Activated CD4-positive, alpha-beta T cell treated with anti-CD3 and anti-CD28 coated beads, Interleukin-2, amount 10 ng/mL, durations not matched to agents 24 days and 14 days (primary cell): ENCODE measurements around the gene MATK. TPM values are rescaled to one million over a fixed set of nuclear protein-coding genes. Genes with fewer than 3 reads are reported as not detected.
"Not testable (repeated sequence)": the region's sequence is repeated elsewhere in the genome, so short reads cannot be mapped to it uniquely, and the experiment has no call there.

ENCODE experiments used
- DNase-seq: peaks from one replicate; pipeline ENCODE4 v3.0.0; 2022
- H3K27ac Mint-ChIP-seq: one replicate; pipeline ENCODE4 v1.8.0; 2022; ENCODE audit warnings: mild to moderate bottlenecking, mixed read lengths
- H3K27me3 Mint-ChIP-seq: one replicate; pipeline ENCODE4 v1.8.0; 2022; ENCODE audit warnings: mixed read lengths
- H3K36me3 Mint-ChIP-seq: one replicate; pipeline ENCODE4 v1.8.0; 2022; ENCODE audit warnings: low read depth, mild to moderate bottlenecking, mixed read lengths
- H3K4me1 Mint-ChIP-seq: one replicate; pipeline ENCODE4 v1.8.0; 2021; ENCODE audit warnings: mixed read lengths
- H3K4me3 Mint-ChIP-seq: one replicate; pipeline ENCODE4 v1.8.0; 2022; ENCODE audit warnings: mild to moderate bottlenecking, moderate library complexity, mixed read lengths
- H3K9me3 Mint-ChIP-seq: one replicate; pipeline ENCODE4 v1.8.0; 2021; ENCODE audit warnings: mixed read lengths
- intact Hi-C: fragments of 100-400 bp; cut with micrococcal nuclease; formaldehyde crosslinking; loops from one replicate; pipeline ENCODE4 v1.15.1; 2023
- total RNA-seq: library from RNA; stranded (reverse); gene quantifications from 2 replicates; pipeline ENCODE4 v1.2.3, GENCODE V29; 2022

Gene MATK
- total RNA-seq, 1 donor from 2014 or later, result 31.6 TPM

GRCh38 chr19:3767050-3767449, 19.1 kb downstream of the MATK start:
- H3K27ac Mint-ChIP-seq, result no peak overlapping the region
- intact Hi-C loops, result no loop called here
- H3K36me3 Mint-ChIP-seq, result peaks cover 24% of the 10 kb centered on the region
- H3K4me1 Mint-ChIP-seq, result peaks cover 17% of the 10 kb centered on the region
- no peak for DNase-seq
- H3K27me3 Mint-ChIP-seq, result peaks cover 5% of the 10 kb centered on the region
- no peaks in the 10 kb centered on the region for H3K9me3 Mint-ChIP-seq
- H3K4me3 Mint-ChIP-seq, result no peak overlapping the region

GRCh38 chr19:3766520-3766919, 19.7 kb downstream of the MATK start:
- Mint-ChIP-seq H3K9me3 (no peaks in the 10 kb centered on the region), H3K27me3 (peaks cover 5% of the 10 kb centered on the region), H3K27ac (peak overlapping the region; percentile 34), H3K4me1 (peaks cover 21% of the 10 kb centered on the region), H3K4me3 (peak overlapping the region; percentile 8), H3K36me3 (peaks cover 24% of the 10 kb centered on the region)
- intact Hi-C loops, result no loop called here
- peak; percentile 67 for DNase-seq

- intact Hi-C loops, H3K9me3 Mint-ChIP-seq, DNase-seq, H3K27me3 Mint-ChIP-seq, H3K4me3 Mint-ChIP-seq, H3K27ac Mint-ChIP-seq: not testable (repeated sequence)
- Mint-ChIP-seq H3K4me1 (peaks cover 26% of the 10 kb centered on the region), H3K36me3 (peaks cover 30% of the 10 kb centered on the region)
Measured at GRCh38 chr19:3765757-3766156, 20.4 kb downstream of the MATK start.

DNA sequence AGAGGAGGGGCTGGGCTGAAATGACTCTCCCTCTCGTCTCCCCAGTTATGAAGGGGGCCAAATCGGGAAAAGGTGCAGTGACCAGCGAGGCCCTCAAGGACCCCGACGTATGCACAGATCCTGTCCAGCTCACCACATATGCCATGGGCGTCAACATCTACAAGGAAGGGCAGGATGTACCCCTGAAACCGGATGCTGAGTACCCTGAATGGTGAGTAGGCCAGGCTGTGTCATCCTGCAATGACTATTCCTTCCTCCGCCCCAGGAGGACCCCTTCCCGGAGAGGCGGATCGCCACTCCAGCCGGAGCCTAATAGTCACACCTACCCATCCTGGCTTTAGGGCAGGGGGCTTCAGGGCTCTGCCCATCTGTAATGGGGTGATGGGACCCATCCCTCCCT, 21.1 kb downstream of the MATK start:
- no peak overlapping the region for H3K4me3 Mint-ChIP-seq
- no peaks in the 10 kb centered on the region for H3K9me3 Mint-ChIP-seq
- H3K27me3 Mint-ChIP-seq, result peaks cover 5% of the 10 kb centered on the region
- H3K36me3 Mint-ChIP-seq, result peaks cover 31% of the 10 kb centered on the region
- intact Hi-C loops, result no loop called here
- peaks cover 27% of the 10 kb centered on the region for H3K4me1 Mint-ChIP-seq
- DNase-seq, result no peak
- H3K27ac Mint-ChIP-seq, result no peak overlapping the region

GRCh38 chr19:3762501-3763459, 23.4 kb downstream of the MATK start, which contains the start of gene MRPL54:
Gene MRPL54, plus strand, starts transcription at chr19:3762682. Its CDS starts 19 bp downstream, at chr19:3762701.
- intact Hi-C loops, result loop anchor here (1.0 to 5.0 kb wide), 2 partner anchors 56 to 225 kb away; partner anchors contain the start of gene EEF2
- Mint-ChIP-seq H3K27ac (peak within 1 kb of the TSS; percentile 100), H3K4me3 (peak within 1 kb of the TSS; percentile 99), H3K4me1 (peaks cover 32% of the 10 kb centered on the region), H3K9me3 (no peaks in the 10 kb centered on the region), H3K27me3 (peaks cover 5% of the 10 kb centered on the region), H3K36me3 (peaks cover 37% of the 10 kb centered on the region)
- peak; percentile 100 for DNase-seq

DNA sequence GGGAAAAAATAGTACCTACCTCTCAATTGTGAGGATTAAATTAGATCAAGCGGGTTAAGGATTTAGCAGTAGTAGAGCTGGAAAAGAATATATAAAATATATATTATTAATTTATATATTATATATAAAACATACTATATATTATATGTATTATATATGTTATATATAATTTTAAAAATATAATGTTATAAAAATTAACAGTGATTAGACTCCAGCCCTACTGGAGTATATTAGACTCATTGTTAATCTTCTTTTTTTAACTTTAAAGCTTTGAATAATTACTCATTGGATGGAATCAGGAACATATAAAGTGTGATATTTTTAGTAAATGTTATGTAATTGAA, 24.1 kb downstream of the MATK start:
- intact Hi-C loops, result loop anchor here (1.0 to 5.0 kb wide), 2 partner anchors 56 to 225 kb away; partner anchors contain the start of gene EEF2
- H3K9me3 Mint-ChIP-seq, result no peaks in the 10 kb centered on the region
- H3K27me3 Mint-ChIP-seq, result peaks cover 5% of the 10 kb centered on the region
- peaks cover 32% of the 10 kb centered on the region for H3K4me1 Mint-ChIP-seq
- H3K4me3 Mint-ChIP-seq, result peak overlapping the region; percentile 99
- no peak for DNase-seq
- peak overlapping the region; percentile 100 for H3K27ac Mint-ChIP-seq
- peaks cover 36% of the 10 kb centered on the region for H3K36me3 Mint-ChIP-seq

DNA sequence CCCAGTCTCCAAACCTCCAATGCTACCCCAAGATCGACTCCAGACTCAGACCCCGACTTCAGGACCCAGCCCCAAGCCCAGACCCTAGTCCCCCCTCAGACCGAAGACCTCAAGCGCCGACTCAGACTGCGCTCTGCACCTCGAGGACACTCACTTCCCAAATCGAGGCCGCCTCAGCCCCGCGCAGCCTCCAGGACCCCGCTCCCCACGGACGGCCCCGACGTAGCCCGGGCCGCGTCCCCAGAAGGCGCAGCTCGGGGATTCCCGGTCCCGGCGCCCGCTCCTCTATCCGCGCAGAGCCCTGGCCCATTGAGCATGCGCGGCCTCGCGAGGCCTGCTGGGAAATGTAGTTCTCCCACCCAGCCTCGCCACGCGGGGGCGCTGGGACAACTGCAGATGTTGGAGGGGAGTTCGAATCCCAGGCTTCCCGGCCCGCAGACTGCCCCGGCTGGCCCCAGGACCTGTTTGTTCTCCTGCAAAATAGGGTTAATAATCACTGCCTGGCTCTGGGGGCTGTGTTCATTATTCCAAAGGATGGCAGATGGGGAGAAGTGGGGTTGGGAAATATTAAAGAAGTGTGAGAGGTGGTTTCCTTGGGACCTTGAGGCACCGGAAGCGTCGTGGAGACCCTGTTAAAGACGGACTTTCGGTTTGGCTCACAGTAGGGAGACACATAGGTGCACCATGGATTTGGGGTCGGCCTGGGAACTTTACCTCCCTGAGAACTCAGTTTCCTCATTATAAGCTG, 24.6 kb downstream of the MATK start, which contains the start of gene APBA3:
Gene APBA3 (minus strand): TSS at position 311 of the 748 bp plus-strand sequence. CDS start 1,428 bp downstream, outside the sequence.
- H3K36me3 Mint-ChIP-seq, result peaks cover 37% of the 10 kb centered on the region
- no peaks in the 10 kb centered on the region for H3K9me3 Mint-ChIP-seq
- DNase-seq, result peak; percentile 99
- intact Hi-C loops, result loop anchor here (1.0 to 5.0 kb wide), 5 partner anchors 57 to 226 kb away; partner anchors contain the start of genes EEF2 and HMG20B
- H3K4me3 Mint-ChIP-seq, result peak within 1 kb of the TSS; percentile 99
- peaks cover 30% of the 10 kb centered on the region for H3K4me1 Mint-ChIP-seq
- peaks cover 5% of the 10 kb centered on the region for H3K27me3 Mint-ChIP-seq
- peak within 1 kb of the TSS; percentile 100 for H3K27ac Mint-ChIP-seq

GRCh38 chr19:3760871-3761361, 25.3 kb downstream of the MATK start:
- DNase-seq, result peak; percentile 76
- Mint-ChIP-seq H3K36me3 (peaks cover 35% of the 10 kb centered on the region), H3K9me3 (no peaks in the 10 kb centered on the region), H3K4me3 (peak overlapping the region; percentile 99), H3K27me3 (peaks cover 5% of the 10 kb centered on the region), H3K4me1 (peaks cover 27% of the 10 kb centered on the region), H3K27ac (peak overlapping the region; percentile 99)
- intact Hi-C loops, result loop anchor here (1.0 to 5.0 kb wide), 4 partner anchors 61 to 226 kb away; partner anchors contain the start of genes EEF2 and HMG20B

DNA sequence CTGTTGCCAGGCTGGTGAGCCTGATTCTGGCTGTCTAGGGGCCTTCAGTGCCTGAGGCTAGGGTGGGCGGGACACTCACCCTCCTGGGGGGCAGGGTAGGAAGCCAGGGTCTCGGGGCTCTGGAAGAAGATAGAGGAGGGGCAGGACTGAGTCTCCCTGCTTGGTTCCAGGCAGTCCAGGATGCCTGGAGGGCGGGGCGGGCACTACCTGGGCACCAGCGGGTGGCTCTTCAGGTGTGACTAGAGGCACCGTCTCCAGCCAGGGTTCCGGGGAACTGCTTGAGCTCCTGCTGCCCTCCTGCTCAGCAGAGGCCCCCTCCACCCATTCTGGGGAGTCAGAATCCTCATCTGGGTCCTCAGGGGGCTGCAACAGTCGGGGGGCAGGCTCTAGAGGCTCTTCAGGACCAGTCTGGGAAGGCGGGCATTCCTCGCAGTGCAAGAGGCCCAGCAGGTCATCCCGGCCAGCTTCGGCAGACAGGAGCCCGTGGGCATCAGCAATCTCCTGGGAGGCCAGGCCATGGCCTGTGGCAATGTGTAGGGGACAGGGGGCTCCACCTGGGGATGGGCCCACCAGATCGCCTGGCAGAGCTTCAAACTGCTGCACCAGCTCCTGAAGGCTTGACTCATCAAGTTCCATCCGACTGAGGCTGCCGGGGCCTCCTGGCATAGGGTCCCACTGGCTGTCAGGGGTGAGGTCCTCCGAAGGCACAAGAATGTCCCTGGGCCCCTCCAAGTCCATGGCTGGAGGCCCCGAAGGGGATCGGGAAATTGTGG, 26.5 kb downstream of the MATK start:
- Mint-ChIP-seq H3K27me3 (peaks cover 5% of the 10 kb centered on the region), H3K9me3 (no peaks in the 10 kb centered on the region), H3K4me1 (peaks cover 33% of the 10 kb centered on the region), H3K36me3 (peaks cover 43% of the 10 kb centered on the region), H3K4me3 (peak overlapping the region; percentile 99), H3K27ac (peak overlapping the region; percentile 29)
- DNase-seq, result no peak
- intact Hi-C loops, result loop anchor here (2.0 to 5.0 kb wide), 2 partner anchors 187 to 228 kb away; partner anchors contain the start of genes EEF2 and HMG20B

- DNase-seq, intact Hi-C loops, H3K27me3 Mint-ChIP-seq, H3K27ac Mint-ChIP-seq, H3K9me3 Mint-ChIP-seq, H3K4me3 Mint-ChIP-seq: not testable (repeated sequence)
- Mint-ChIP-seq H3K4me1 (peaks cover 34% of the 10 kb centered on the region), H3K36me3 (peaks cover 48% of the 10 kb centered on the region)
Measured at GRCh38 chr19:3758297-3758696, 27.9 kb downstream of the MATK start.

DNA sequence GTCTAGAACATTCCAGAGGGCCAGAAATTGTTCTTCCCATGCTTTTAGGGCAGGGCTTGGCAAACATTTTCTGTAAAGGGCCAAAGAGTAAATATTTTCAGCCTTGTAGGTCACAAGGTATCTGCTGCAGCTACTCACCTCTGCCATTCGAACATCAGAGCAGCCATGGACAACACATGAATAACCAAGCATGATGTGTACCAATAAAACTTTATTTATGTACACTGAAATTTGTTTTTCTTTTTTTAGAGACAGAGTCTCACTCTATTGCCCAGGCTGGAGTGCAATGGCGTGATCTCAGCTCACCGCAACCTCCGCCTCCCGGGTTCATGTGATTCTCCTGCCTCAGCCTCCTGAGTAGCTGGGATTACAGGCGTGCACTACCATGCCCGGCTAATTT, 28.5 kb downstream of the MATK start:
- H3K4me3 Mint-ChIP-seq, H3K27ac Mint-ChIP-seq, H3K27me3 Mint-ChIP-seq, DNase-seq, H3K9me3 Mint-ChIP-seq, intact Hi-C loops: not testable (repeated sequence)
- peaks cover 28% of the 10 kb centered on the region for H3K4me1 Mint-ChIP-seq
- peaks cover 48% of the 10 kb centered on the region for H3K36me3 Mint-ChIP-seq

DNA sequence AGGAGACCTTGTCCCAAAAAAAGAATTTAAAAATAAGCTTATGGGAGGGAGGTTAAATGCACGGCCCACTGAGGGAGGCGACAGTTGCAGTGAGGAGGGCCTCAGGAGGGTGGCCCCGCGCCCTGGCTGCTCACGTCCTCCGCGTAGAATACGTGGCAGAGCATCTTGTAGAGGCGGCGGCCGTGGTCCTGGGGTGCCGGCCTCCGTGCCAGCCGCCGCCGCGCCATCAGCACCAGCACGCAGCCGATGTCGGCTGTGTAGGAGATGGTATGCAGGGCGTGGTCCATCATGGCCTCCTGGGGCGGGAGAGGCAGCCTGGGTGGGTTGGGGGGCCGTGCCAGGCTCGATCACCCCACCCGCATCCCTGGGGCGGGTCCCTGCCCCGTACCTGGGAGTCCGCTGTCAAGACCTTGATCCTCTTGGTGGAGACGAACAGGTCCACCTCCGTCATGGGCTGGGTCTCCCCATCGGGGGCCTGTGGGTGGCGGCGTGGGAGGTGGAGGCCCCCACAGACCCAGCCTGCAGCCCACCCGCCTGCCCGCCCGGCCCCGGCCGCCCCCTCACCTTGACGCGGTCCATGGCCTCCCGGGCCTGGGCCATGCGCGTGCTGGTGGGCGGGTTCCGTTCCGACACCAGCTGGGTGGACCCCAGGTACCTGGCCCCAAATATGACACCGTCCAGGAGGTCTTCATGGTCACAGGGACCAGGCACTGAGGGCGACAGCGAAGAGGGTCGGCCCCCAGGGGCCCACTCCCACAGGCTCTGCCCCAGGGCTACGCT, 32.4 kb downstream of the MATK start:
- no peaks in the 10 kb centered on the region for H3K9me3 Mint-ChIP-seq
- no peaks in the 10 kb centered on the region for H3K27me3 Mint-ChIP-seq
- intact Hi-C loops, result no loop called here
- no peak overlapping the region for H3K4me3 Mint-ChIP-seq
- H3K36me3 Mint-ChIP-seq, result peaks cover 48% of the 10 kb centered on the region
- no peak for DNase-seq
- H3K4me1 Mint-ChIP-seq, result peaks cover 10% of the 10 kb centered on the region
- H3K27ac Mint-ChIP-seq, result no peak overlapping the region
